ENCODE measurements around the gene HAUS7.

HAUS7 gene

DNA sequence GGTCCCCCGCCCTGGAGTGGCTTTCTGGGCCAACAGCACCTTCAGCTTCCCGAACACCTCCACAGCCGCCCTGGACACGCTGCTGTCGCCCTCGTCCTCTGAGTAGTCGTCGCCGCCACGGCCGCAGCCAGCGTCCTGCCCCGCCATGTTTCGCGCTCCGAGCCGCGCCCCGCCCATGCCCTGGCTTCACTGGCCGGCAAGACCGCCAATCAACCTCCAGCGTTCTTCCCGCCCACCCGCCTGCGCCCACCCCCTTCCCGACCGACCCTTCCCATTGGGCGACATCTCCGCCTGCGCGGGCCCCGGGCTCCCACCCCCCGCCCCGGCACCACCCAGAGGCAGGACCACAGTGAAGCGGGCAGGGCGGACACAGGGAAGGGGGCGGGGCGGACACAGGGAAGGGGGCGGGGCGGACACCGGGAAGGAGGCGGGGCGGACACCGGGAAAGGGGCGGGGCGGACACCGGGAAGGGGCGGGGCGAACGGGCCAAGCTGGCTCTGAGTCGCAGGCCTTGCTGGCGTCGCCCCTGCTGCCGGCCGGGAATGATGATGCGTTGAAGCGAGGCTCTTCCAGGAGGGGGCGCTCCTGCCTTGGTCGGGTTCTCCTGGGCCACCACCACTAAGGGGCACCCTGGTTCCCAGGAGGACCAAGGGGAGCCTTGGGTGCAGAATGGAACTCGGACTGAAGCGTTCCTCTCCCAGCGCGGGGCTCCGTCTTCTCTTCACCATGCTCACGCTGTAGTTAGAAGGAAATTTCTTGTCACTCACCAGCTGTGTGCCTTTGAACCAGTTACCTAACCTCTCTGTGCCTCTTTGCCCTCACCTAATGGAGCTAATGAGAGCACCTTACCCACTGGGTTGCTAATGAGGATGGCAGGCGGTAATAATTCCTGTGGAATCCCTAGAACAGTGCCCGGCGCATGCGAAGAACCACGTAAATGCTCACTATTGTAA, at the start of gene HAUS7:
Gene HAUS7, minus strand, starts transcription at position 166 of the 953 bp plus-strand sequence. Its CDS starts 19 bp downstream, at position 147.
- DNase-seq, result peak; percentile 91

- no peak for DNase-seq
These were observed 49.4 kb upstream of the HAUS7 start for GRCh38 chrX:153519569-153520286.

GRCh38 chrX:153517946-153518834, 47.8 kb upstream of the HAUS7 start:
- DNase-seq, result no peak

- no peak for DNase-seq
These were observed 47.0 kb upstream of the HAUS7 start, which contains the start of gene ATP2B3 for GRCh38 chrX:153517423-153517822. Gene ATP2B3 (plus strand): TSS chrX:153517642. CDS start chrX:153536248, 18,606 bp downstream.

- no peak for DNase-seq
These were observed 45.7 kb upstream of the HAUS7 start for GRCh38 chrX:153516073-153516472.

DNA sequence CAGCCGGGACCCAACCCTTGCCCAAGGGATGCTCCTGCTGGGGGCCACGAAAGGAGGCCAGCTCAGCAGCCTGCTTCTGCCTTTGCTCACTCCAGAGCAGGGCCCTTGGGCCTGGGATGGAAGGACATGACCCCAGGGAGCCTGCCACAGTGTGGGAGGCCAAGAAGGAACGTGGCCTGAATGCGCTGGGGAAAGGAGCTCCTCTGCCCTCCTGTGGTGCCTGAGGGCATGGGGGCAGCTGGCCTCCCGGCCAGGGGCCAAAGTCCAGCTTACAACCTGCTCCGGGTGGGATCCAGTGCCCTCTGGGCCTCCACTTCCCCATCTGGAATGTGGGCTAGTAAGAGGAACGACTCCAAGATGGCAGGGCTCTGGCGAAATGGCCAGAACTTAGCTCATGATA, 45.1 kb upstream of the HAUS7 start:
- no peak for DNase-seq

DNA sequence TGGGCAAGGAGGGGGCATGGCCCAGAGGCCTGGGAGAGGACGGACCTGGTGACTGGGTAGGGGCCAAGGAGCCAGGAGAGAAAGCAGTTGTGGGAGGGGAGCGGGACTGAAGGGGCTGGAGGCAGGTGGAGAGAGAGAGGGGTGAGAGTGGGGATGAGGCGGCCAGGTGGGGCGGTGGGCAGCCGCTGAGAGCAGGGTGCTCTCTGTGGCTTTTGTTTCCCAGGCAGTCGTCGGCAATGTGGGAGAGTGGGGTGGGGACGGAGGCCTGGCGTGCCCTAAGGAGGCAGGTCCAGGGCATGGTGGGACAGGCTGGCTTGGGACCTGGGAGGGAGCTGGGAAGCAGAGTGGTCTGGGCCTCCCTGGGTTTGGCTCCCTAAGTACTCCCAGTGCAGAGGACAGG, 43.9 kb upstream of the HAUS7 start:
- no peak for DNase-seq

DNA sequence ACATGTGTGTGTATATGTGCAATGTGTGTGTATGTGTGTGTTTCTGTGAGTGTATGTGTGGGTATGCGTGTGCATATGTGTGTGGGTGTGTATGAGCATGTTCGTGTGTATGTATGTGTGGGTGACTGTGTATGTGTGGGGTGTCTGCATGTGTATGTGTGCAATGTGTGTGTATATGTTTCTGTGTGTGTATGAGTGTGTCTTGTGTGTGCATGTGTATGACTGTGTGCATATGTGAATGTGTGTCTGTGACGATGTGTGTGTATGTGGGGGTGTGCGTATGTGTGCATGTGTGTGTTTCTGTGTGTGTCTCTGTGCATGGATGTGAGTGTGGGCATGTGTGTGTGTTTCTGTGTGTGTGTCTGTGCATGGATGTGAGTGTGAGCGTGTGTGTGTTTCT, 42.9 kb upstream of the HAUS7 start:
- DNase-seq, result no peak

GRCh38 chrX:153512501-153512893, 42.1 kb upstream of the HAUS7 start:
- DNase-seq, result no peak

- DNase-seq, result no peak
These were observed 41.6 kb upstream of the HAUS7 start for GRCh38 chrX:153511784-153512500.

GRCh38 chrX:153510383-153510782, 40.0 kb upstream of the HAUS7 start:
- DNase-seq, result no peak

- no peak for DNase-seq
These were observed 39.2 kb upstream of the HAUS7 start for GRCh38 chrX:153509592-153509991.

DNA sequence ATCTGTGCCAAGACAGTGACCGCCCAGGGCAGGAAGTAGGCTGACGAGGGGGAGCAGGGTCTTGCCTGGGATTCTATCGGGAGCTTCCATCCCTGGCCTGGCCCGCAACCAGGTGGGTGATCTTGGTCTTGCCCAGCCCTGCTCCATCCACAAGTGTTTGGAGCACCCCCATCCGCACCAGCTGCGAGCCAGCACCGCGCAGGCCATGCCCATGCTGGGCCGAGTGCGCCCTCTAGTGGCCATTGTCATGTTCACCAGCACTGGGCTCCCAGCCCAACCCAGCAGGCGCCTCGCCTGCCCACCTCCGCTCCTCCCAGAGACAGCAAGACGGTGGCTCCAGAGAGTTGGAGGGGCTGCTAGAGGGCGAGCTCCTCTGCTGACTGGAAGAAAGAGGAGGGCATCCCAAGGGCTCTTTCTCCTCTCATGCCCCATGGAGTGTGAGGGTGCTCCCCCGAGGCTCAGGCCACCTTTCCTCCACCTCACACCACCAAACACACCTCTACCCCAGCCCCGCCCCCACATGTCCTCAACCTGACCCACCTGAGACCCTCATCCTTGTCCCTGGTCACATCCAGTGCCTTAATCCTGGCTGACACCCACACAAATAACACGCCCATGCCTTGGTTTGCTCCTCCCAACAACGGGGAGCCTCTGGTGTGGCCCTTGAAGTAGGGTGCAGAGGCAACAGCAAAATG, 37.3 kb upstream of the HAUS7 start:
- DNase-seq, result peak; percentile 78 to 81

DNA sequence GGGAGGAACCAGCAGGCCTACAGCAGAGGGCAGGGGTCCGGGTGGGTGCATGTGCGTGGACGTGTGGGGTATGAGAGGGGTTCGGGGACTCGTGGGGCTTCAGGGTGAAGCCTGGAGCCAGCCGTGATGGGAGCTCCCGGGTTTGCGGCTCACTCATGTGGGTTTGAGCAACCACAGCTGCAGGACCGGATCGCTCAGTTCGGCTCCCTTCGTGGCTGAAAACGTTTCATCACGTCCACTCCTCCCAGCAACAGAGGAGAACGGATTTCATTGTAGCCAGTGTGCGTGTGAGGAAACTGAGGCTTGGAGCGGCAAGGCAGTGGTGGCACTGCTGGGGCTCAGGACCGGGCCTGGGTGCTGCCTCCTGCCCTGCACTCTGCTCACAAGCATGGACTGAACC, 35.0 kb upstream of the HAUS7 start:
- DNase-seq, result no peak

DNA sequence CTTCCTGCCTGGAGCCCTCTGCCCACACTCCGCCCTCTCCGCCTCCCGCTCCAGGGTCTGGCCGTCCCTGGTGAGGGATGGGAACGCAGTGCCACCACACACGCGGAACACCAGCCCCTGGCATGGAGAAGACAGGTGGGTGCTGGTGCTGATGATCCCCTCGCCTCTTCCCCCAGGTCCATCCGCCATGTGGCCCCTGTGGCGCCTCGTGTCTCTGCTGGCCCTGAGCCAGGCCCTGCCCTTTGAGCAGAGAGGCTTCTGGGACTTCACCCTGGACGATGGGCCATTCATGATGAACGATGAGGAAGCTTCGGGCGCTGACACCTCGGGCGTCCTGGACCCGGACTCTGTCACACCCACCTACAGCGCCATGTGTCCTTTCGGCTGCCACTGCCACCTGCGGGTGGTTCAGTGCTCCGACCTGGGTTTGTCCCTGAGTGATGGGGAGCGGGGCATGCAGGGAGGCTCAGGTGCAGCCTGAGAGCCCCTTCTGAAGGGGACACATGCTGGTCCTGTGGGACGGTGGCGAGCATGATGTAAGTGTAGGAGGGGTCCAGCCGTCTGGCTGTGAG, 34.2 kb upstream of the HAUS7 start:
- no peak for DNase-seq

GRCh38 chrX:153502796-153503195, 32.4 kb upstream of the HAUS7 start:
- no peak for DNase-seq

GRCh38 chrX:153502131-153502530, 31.8 kb upstream of the HAUS7 start:
- DNase-seq, result no peak

GRCh38 chrX:153501530-153501929, 31.2 kb upstream of the HAUS7 start:
- DNase-seq, result no peak

- DNase-seq, result no peak
These were observed 30.4 kb upstream of the HAUS7 start for GRCh38 chrX:153500676-153501280.

GRCh38 chrX:153499876-153500275, 29.5 kb upstream of the HAUS7 start:
- DNase-seq, result no peak

DNA sequence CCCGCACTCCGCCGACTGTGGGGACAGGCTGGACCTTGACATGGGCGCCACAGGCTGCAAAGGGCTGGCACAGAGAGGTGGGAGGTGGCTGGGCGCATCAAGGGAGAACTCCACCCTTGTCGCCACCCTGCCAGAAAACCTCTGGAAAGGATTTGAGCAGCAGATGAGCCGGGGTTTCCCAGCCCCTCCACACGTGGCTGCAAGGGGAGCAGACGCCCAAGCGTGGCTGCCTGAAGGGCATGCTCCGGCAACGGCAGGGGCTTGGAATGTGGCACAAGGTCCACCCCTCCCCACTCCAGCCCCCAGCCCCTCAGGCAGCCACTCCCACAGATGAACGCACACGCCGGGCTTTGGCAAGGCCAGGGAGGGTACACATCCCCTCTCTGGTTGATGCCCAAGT, 29.0 kb upstream of the HAUS7 start:
- no peak for DNase-seq

All from CD4-positive, alpha-beta T cell treated with Interleukin-4 for 1 hour (primary cell).